Measurements from ENCODE around the gene SORCS3.

Gene SORCS3

DNA sequence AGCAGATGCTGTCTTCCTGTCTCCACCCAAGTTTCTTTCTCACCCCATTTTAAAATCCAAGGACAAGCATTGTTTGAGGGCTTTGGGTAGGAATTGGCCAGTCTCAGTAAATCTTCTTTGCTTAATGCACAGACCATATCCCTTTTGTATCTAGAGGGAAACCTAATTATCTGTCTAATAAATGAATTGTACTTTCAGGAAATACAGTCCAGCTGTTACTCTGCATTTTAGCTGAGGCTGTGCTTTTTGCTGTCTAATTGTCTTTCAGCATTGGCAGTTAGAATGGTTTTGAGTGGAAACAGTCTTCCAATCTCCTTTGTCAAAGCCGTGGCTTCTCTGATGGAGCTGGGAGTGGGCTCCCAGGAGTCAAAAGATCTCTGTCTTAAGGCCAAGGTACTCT is 388.2 kb downstream of the SORCS3 start:
- DNase-seq, result no peak

DNA sequence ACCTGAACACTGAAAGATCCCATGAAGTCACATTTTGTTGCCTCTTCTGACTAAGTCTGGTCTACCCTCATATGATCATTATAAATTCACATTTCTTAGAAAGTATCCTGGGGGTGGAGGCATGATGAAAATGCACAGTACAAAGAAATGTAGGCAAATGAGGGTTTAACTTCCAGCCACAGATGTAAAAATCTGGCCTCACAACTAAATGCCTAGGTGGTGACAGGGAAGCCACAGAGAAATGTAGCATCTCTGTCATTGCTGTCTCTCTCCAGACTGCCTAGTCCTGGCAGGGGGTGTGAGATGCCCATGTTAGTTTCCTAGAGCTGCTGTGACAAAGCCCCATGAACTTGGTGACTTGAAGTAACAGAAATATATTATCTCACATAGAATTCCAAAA is 395.9 kb downstream of the SORCS3 start:
- DNase-seq, result no peak

DNA sequence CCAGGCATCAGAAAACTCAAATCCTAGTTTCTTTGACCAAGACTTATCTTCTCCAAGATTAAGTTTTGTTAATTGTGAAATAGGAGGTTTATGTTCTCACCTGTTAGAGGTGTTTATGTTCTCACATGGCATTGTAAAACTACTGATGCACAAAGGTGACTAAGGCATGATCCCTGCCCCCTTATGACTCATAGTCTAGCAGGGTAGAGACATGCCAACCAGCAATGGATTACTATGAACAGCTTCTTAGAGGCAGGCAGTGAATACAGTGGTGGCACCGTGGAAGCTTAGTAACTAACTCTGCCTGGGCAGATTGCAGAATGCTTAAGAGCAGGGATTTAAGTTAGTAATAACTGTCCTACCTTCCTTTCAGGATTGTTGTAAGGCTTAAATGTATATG is 400.9 kb downstream of the SORCS3 start:
- no peak for DNase-seq

DNA sequence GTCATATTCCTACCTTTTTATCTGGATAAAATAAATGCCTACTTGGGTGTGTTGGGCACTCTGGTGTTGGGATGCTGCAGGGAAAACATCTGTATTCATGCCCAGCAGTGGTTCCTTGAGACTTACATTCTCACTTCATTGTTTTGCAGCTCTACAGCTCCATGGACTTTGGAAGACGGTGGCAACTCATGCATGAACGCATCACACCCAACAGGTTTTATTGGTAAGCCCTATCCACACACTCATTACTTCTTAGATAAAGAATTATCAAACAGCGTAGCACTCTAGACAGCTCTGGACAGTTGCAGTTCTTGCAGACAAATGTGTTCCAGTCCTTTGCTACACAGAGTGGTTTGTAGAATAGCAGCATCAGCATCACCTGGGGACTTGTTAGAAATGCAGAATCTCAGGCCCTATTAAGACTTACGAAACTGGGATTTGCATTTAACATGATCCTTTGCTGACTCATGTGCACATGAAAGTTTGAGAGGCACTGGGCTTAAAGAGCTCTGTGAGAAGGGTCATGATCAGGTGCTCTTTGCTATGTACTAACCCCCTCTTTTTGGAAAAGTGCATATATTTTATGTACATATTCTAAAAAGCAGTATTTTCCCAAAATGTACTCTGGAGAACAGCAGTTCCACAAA is 401.9 kb downstream of the SORCS3 start:
- no peak for DNase-seq

DNA sequence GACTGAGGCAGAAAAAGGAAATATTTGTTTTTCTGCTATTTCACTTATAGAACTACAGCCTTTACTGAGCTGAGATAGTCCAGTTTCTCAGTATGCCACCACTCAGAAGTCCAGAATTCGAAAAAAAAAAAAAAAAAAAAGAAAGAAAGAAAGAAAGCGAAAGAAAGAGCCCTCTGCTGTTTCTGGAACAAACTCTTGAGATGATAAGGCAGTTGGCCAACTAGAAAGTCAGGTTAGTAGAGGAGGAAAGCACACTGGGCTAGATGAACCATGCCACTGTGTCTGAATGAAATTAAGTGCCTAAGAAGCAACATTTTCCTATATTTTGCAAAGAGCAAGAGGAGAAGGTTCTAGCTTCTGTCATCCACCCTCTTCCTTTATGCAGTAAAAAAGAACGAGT is 403.8 kb downstream of the SORCS3 start:
- no peak for DNase-seq

DNA sequence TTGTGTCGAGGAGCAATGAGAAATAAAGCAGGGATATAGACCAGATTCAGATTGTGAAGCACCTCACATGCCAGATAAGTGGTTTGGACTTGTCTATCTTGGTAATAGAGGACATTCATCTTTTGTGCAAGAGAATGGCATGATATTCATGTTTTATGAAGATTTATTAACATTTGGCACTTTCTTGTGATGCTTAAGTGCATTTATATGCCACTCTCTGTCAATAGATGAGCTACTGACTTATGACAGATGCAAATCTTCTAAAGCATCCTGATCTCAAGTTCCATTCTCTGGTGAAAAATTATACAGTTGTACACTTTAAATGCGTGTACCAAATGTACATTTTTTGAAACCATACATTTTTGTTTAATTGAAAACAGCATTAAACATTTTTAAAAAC is 415.3 kb downstream of the SORCS3 start:
- DNase-seq, result no peak

DNA sequence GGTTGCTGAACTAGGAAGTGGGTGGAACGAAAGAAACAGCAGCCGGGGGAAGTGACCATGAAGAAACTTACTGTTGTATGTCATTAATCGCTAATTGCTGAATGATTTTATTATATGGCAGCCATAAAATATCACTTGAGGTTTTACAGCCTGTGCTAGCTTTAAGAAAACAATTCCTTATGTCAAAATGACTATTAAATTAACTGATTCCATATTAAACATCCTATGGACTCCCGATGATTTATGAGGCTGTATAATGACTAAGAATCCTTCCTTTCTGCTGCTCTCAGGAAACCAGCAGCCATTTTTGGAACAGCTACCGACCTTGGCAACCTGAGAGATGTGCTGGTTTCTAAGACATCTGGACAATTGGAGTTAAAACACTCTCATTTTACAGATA is 421.9 kb downstream of the SORCS3 start:
- DNase-seq, result no peak

DNA sequence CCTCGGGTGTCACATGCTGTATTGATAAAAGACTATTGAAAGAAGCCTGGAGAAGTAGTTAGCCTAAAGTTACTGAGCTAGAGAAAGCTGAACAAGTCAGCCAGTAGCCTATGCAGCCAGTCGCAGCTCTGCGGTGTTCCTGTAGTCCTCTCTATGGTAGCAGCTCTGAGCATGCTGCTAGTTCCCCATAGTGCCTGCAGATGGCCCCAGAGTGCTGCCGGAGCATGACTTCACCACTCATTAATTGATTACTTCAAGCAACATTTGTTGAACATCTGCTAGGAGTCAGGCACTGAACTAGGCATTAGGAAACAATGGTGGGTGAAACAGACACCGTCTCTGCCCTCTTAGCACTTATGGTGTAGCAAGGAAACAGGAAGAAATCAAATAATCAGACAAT is 422.7 kb downstream of the SORCS3 start:
- DNase-seq, result peak; percentile 5

DNA sequence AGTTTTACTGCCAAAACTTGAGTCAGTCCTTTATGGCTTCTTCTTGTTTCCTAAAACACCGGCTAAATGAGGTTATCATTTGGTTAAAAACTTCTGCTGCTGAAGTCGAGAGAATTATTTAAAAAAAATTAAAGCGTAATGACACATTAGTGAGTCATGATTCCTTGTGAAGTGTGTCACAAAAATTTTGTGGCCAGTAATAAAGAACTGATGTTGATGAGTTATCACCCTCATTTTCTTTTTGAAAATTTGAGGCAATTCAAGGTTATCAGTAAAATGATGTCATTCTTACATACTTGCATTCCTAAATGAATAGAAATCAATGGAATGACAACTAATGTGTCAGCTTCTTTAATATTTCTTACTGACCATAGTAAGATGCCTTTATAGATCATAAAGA is 427.4 kb downstream of the SORCS3 start:
- DNase-seq, result no peak

DNA sequence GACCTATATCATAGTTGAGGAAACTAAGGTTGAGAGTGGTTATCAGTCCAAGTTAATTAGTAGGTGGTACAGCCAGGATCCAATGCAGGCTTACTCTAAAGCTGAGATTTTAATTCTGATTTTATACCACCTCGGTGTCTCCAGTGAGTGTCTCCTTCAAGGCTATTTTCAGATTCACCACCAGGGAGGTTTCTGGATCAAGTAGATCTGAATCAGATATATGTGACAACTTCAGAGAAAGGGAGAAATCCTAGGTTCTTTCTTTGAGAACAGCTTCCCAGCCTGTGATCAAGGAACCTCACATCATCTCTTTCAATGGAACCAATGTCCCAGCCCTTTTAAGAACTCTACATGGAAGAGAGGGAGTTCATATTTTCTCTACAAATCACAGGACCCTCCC is 429.2 kb downstream of the SORCS3 start:
- no peak for DNase-seq

DNA sequence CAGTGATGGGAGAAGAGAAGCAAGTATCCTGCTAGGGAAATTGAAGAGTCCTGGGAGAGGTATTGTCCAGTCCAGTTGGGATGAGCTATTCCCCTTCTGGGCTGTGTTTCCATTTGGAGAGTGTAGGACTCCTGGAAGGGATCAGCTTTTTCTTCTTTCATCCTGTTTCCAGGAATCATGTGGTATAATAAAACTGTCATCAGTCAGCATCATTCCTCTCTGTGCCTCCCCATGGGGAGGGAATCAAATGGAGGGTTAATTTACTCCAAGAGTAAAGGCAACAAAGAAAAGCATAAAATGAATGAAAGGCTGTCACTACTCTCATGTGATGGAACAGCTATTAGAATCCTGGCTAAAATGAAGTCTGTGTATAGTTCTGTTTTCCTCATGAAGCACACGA is 429.9 kb downstream of the SORCS3 start:
- no peak for DNase-seq

DNA sequence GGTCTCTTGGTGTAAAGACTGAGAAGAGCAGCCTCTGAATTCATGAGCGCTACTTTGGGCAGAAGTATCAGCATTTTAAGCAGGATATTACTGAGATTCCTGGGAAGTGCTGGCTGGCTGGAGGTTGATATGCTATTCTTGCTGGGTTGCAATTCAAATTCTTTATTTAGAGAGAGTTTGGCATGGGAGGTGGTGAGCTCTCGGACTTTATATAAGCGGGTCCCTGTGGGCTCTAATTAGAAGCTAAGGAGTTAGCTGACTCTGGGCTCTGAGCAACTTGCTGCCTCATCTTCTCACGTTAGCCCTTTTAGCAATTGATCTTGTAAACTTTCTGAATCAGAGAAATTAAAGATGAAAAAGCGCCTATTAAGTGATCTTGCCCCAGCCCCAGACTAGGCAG is 430.9 kb downstream of the SORCS3 start:
- no peak for DNase-seq

DNA sequence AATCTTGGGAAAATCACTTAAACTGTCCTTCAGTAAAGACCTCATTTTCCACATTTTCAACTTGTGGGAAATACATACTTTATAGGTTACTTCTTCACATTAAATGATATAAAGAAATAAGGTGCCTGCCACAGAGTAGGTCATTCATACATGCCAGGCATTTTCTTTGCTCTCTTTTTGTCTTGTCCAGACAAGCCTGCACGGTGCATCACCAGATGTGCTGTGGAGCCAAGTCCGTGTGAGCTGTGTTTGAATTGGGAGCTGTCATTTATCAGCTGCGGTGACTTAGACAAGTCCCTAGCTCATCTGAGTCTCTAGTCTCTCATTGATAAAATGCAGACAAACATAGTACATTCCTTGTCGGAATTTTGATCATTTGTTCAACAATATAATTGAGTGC is 432.9 kb downstream of the SORCS3 start:
- no peak for DNase-seq

DNA sequence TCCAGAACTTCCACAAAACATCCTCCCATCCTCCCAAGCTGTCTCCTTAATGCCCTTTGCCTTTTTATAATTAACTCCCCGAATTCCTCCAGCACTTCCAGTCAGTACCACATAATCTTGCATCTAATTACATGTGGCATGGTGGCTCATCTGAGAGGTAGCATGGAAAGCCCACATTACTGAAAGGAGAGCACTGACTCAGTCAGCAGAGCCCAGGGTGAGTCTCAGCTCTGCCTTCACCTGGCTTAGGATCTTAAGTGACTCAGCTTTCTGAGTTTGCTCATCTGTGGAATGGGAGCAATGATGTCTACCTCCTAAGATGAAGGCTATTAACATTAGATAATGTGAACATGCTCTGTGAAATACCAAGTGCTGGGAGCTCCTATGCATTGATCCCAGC is 433.9 kb downstream of the SORCS3 start:
- no peak for DNase-seq

DNA sequence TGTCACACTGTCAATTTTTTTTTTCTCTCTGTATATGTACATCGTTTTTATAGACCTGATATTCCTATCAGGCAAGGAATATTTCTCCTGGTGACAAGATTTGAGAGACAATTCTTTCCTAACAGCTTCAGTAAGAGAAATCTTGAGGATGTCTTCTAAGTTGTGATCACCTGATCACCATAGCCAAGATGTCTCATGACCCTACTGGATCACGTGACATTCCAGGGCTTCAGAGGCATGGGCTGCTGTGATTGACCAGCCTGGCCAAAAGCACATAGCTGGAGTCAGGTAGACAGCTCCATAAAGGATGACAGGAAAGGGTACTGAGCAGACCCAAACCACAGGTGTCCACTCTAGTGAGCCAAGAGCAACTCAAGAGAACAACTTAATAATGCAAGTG is 444.9 kb downstream of the SORCS3 start:
- no peak for DNase-seq

DNA sequence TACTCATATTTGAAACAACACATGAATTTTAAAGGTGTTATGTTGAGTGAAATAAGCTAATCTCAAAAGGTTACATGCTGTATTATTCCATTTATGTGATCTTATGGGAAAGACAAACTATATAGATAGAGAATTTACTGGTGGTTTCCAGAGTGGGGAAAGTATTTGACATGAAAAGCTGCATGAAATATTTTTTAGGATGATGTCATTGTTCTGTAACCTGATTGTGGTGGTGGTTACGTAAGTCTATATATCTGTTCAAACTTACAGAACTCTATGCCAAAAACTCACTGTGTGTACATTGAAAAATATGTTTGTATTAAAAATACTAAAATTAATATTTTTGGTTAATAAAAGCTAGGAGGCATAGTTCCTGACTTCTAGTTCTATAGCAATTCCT is 453.0 kb downstream of the SORCS3 start:
- DNase-seq, result no peak

DNA sequence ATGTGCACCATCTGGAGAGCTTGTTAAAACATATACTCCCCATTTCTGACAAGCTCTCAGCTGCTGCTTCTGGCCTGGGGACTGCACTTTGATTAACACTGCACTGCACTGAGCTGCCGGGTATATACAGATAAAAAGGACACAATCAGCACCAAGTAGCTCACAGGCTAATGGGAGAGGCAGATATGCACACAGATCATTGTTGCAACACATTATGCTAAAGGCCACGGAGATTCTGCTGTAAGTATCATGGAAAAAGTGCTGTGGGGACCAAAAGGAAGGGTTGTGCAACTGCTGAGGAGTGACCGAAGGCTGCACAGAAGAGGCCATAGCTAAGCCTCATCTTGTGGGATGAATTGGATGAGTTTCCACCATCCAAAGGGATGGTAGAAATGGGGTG is 455.2 kb downstream of the SORCS3 start:
- DNase-seq, result no peak

DNA sequence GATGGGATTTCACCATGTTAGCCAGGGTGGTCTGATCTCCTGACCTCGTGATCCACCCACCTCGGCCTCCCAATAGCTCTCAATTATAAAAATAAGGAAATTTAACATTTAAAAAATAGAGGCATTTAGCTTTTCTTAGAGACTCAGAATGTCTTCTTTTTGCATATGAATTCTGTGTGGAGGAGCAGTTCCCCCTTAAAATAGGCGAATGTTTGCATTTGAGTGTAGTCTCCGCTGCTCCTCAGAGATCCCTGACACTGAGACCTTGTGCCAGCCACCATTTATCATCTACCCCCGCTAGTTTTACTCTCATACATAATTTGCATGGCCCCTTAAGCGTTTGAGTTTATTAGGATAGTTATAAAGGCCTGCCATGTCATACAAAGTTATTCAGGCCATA is 461.9 kb downstream of the SORCS3 start:
- no peak for DNase-seq

DNA sequence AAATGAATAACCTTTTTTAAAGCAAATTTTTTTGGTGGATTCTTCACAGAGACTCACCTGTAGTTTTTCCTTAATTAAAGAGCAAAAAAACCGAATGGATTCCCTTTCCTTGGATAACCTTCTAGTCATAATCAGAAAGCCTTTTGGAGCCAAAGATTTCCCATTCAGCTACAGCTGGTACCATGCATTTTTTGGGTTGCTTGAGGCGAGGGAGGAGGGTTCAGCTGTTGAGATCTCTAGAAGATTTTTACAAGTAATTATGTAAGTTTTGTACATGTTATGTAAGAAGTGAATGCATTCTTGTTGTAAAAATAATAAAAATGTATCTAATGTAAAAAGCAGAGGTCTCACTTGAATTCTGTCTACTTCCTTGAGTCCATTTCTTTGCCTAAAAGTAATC is 463.2 kb downstream of the SORCS3 start:
- no peak for DNase-seq

DNA sequence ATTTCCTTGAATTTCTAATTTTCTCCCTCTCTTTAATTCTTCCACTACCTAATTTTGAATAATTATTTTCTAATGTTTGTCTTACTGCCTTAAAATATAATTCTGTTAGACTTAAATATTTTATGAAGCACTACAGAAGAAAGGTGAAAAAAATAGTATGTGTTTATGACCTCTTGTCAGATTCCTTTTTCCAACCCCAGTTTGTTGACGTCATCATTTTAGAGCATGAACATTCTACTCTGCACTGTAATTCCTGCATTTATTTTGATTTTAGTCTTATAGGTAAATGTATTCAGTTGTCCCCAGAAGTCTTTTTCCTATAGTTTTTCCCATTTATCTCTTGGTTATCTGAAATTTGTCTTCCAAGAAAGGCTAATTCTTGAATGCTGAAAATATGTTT is 468.1 kb downstream of the SORCS3 start:
- DNase-seq, result no peak

DNA sequence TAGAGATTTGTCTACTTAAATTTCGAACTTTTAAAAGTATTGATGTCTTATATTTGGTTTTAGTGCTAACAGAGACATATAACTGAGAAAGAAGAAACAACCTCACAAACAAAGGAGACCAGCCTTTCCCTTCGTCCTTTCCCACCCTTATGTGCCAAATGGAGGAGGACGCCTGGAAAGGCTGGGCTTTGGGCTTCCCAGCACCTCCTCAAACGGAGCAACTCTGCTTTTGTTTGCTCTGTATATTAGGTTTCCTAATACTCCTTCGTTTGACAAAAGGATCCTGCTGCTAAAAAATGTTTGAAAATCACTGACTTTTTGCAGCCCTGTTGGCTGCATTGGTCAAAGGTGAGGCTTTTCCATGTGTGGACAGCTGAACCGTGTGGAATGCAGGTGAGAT is 471.8 kb downstream of the SORCS3 start:
- DNase-seq, result no peak

DNA sequence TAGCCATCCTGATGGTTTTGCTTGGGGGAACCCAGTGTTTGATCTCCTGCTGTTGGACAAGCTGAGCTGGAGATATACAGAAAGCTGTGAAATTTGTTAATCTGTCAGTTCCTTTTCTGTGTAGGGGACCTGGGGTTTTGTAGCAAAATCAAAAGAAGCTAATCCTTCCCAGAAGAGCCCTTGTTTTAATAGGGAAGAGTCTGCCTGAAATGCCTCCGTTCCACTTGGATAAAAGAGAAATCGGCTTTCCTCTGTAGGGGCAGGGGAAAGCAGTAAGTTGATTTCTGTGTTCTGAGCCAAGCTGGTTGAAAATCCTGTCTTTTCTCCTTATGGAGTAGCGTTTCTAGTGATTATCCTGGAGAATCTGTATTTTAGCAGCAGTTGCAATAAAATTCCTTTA is 472.6 kb downstream of the SORCS3 start:
- no peak for DNase-seq

DNA sequence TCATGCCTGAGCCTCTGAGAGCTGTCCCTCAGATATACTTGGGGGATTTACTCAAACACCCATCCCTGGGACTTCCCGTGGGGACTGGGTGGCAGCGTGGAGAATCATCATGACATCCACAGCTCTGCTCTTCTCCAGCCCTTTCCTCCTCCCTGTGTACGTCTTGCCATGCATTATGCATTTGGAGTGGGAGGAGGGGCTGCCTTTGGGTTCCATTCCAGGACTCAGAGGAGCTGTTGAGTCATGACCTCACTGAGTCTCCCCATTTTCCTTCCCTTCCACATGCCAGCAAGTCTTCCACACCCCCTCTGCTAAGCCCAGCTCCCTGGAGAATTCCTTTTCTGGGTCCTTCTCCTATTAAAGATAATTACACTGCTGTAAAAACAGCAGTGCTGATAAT is 480.7 kb downstream of the SORCS3 start:
- no peak for DNase-seq

DNA sequence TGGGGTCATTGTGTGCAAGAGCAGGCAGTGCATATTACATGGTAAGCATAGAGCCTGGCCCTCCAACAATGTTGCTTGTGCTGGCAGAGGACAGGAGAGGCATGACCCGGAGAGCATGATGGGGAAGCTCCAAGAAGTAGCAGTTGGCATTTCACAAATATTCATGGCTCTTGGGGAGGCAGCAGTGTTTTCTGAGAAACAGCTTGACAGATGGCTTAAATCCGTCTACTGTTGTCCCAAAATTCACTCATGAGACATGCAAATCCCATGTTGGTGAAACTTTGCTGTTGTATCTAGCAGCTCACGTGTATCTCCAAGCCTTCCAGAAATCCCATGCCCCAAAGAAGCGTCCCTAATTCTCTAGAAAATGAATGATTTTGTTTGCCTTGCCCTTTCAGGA is 487.0 kb downstream of the SORCS3 start:
- DNase-seq, result no peak

DNA sequence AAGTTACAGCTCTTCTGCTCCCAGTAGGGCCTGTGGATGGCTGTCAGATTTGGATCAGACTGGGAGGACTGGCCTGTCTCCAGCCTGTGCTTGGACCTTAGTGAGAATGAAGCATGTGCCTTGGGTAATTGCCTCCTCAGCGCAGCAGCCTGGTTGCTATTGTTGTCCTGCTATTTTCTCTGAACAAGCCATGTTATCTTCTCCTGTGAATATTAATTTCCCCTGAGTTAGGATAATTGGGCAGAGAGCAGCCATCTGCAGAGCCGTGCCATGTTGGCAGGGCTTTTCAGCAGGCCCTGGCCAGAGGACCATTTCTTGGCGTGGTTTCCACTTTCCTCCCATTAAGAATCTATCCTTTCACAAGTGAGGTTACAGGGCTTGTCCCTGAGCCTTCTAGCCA is 497.3 kb downstream of the SORCS3 start:
- DNase-seq, result no peak

DNA sequence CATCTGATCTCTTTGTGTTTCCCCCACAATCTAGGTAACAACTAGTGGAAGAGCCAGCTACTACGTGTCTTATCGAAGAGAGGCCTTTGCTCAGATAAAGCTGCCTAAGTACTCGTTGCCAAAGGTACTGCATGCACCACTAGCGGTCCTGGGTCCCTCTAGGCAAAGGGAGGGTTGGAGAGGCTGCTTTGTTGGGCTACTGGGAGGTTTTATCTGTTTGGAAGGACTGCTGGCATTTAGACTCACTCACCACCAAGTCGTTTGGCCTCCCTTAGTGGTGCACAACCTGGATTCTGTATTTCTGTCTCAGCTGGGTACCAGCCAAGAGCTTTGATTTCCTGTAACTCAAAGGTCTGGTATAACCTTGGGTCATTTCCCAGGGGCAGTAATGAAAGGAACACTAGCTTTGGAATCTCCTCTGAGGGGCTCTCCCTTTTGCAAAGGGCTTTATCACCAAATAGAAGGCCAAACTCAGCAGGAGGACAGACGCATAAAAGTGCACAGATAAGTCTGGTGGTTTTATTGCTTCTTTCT is 498.3 kb downstream of the SORCS3 start:
- DNase-seq, result no peak
